Activated CD8-positive, alpha-beta memory T cell treated with anti-CD3 and anti-CD28 coated beads for 24 hours (primary cell): ENCODE data around the gene PGAM2.

ENCODE experiments used
- DNase-seq: peaks from one replicate; pipeline ENCODE4 v3.0.0-alpha.2; 2020

The PGAM2 gene

DNA sequence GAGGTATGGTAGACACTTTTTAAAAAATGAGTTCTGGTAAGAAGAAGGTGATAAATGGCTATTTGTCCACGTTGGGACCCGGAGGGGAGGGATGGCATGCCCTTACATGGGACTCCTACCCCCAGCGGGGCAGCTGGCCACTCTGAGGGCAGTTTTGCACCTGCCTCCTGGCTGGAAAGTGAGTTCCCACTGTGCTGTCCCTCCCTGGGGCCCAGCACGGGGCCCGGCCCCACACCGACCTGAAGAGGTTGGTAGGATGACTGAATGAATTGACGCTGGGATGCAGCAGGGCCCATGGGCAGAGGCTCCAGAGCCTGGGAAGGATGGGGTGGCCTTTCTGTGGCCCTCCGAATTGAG lies 38.2 kb upstream of the PGAM2 start:
- DNase-seq = peak; percentile 61

DNA sequence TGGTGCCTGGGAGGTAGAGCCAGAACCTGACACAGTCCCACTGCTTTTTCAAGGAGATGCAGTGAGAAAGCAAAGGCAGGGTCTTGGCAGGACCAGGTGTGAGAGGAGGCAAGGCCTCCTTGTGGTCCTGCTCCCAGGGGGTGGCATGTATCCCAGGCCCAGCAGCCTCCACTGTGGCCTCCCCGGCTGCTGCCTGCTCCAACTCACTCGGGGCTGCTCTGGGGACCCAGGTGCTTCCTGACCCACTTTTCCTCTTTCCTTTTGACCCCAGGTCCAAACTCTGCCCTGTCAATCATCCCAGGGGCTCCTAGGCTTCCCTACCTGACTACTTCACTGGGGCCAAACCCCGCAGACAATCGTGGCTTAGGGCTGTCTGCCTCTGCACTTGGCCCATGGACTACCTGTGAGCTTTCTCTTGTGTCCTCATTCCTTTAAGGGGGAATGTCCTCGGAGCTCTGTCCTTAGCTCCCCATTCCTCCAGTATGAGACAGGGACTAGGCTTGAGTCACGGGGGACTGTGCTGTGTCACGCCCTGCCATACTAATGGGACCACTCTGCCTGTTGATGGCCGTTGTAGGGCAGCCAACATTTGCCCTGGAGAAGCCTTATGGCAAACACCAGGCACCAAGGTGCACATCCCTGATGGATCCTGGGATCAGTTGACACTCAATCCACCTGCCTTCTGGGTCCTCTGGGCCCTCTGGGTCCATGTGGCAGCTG lies 37.6 kb upstream of the PGAM2 start:
- DNase-seq = peak; percentile 56

DNA sequence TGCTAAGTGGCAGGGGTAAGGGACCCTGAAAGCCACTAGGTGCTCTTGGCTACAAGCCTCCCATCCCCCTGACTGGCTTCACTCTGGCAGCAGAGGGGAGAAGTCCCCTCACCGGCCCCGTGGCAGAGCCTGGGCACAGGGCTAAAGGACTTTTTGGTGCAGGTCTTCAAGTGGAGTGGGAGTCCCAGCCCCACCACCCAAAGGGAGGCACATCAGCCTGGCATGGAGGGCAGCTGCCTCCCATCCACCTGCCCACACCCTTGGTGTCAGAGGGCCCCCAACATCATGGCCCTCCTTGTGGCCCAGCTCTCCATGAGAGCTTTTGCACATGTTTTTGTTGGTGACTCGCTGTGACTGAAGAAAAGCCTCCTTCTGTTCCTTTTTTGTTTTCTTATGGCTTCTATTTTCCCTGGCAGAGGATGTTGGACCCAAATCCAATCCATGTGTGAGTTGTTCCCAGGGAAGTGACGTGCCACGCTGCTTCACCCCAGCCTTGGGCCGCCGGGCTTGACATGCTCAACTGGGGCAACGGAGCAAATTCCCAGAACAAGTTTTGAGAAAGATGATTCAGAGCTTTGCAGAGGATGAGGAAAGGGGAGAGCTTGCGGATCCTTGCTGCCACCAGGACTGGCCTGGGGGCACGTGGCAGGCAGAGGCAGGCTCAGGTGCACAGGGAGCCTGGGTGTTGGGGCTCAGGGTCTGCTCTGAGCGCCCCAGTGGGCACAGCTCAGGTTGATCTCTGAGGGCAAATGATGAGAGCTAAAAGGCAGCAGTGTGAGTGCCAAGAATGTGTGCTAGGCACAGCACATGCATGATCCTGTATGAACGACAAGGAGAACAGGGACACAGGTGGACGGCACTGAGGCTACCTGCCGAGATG lies 36.8 kb upstream of the PGAM2 start:
- DNase-seq = no peak

DNA sequence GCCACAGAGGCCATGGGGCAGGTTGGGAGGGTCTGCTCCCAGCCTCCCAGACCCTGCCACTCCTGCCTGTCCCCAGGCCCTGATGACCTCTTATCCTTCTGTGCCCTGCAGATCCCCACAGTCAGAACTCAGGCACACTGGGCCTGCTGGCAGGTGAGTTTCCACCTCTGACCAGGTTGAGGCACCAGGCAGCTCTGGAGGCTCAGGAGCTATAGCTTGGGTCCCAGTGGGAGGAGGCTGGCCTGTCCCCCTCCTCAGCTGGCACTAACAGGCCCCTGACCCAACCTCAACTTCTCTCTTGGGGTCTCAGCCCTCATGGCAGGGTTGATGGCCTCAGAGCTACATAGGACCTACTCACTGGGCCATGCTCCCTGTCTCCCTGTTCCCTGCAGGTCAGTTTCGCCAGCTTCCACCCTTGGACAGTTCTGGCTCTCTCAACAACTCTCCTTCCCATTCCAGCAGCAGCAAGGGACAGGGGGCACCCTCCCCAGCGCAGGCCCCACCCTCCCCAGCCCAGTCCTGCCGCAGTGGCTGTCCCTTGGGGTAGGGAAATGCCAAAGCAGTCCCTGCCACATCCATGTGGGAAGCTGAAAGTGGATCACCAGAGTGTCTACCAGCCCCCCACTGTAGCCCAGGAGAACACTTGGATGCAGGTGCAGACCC lies 36.1 kb upstream of the PGAM2 start:
- no peak for DNase-seq

DNA sequence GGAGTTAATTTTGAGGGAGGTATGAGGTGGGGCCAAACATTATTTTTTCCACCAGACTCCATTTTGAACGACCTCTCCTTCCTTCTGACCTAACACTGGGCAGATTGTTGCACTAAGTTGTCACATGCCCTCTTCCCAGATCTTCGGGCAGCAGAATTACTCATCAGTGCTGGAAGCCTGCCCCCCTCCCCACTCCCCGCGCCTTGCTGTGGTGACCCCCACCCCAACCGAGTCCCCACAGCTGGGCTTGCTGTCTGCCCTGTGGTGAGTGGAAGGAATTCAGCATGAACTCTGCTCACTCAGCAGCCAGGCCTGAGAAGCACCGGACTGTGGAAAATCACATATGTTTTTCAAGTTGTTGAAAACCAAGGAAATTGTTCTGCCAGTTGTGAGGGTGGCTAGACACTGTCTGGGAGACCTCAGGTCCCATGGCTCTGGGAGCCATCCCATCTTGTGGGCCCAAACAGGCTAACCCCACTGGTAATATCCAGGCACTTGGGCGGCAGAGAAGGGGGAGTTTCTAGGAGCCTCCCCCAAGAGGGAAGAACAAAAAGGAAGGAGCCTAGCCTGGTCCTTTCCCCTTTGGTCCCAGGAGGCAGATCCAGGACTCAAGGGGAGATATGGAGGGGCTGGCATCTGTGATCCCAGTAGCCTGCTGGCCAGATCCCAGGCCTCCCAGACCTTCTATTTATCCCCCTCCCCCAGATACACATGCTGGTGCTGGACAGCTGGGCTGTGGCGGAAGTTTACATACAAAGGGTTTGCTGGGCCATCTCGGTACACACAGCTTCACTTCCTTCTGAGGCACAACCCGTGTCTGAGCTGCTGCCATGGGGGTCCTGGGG lies 35.3 kb upstream of the PGAM2 start:
- DNase-seq = no peak

DNA sequence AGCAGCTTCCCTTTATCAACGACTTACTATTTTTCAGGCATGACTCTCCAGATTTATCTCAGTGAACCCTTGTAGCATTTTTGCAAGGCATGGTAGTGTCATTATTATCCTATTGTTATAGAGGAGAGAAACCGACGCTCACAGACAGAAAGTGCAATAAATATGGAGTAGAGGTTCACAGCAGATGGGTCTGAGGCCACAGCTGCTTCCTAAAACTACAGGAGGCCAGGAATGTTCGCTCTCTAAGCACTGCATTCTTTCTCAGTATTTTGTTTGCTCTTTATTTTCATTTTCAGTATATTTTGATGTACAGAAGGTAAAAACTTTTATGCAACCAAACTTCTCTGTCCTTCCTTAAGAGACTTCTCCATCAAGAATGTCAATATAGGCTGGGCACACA lies 34.3 kb upstream of the PGAM2 start:
- no peak for DNase-seq

DNA sequence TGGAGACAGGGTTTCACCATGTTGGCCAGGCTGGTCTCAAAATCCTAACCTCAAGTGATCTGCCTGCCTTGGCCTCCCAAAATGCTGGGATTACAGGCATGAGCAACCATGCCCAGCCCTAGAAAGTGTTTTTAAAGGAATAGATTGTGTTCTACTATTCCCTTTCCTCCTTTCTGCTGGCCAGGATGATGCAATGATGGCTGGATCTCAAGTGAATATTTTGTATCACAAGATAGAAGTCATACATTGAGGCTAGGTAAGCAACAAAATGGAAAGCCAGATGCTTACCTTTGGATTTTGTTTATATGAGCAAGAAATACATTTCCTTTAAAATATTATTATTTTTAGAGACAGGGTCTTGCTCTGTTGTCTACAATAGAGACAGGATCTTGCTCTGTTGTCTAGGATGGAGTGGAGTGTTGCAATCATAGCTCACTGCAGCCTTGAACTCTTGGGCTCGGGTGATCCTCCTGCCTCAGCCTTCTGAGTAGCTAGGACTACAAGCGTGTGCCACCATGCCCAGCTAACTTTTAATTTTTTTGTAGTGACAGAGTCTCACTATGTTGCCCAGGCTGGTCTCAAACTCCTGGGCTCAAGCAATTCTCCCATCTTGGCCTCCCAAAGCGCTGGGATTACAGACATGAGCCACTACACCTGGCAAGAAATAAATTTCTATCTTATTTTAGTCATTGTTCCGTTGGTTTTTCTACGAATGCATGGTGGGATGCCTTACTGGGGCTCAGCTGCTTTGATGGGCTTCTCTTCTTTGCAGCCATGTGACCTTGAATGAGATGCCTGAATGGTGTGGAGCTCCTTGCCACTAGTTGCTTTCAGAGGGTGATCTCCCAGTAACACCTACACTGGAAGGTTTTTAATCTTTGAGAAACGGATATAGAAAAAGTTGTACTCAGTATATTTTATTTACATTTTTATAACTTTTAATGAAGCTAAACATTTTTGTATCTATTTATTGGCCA lies 33.0 kb upstream of the PGAM2 start:
- DNase-seq = no peak

DNA sequence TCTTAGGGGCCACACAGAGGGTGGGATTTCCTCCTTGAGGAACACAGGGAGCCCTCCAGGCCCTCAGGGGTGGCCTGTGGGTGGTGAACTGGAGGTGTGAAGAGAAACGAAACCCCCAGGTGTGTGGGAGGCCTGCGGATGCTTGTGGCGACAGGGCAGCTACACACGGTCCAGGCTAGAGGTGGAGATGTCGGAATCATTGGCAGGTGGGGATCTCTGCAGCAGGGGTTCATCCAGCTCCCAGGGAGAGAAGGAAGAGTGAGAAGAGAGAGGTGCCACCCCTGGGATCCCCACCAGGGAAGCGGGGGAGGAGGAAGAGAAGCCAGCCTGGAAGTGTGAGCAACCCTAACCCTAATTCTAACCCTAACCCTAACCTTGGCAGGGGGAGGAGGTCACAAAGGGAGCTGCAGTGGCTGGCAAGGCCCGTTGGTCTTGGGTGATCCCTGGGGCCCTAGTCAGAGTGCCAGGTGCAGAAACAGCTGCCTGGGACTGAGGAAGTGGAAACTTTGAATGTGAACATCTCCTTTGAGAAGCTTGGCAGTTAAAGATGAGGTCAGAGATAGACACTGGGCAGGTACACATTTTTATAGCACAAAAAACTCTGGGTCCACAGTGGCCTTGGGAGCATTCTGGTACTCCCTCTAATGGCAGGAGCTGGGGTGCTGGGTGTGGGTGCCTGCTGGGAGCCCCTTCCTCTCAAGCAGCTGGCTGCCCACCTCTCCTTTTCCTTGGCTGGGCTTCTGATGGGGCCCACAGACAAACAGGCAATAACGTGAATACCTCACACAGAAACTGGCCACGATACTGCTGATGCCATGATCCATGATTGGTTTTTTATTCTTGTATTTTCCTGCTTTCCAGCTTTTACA lies 31.9 kb upstream of the PGAM2 start:
- no peak for DNase-seq

DNA sequence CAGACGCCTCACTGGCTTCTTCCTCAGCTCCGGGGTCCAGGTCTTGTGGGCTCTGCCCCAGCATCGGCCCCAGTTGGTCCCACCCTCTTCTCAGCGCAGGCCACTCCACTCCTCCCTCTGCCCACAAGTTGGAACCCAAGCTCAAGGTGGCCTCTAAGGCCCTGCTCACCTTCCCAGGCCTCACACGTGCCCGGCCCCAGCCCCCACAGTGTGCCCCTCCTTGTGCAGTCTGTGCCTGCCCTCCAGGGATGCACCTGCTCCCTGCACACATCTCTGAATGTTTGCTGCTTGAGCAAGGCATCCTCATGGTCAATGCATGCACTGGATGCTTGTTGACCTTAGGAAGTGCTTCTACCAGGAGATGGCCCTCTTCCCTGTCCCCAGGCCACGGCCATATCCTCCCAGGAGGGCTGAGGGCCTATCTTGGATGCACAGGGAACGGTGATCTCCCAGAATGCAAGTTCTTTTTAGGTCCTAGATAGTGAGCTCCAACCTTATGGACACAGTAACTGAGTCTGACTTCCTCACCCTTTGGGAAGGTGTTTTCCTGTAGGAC lies 31.0 kb upstream of the PGAM2 start:
- DNase-seq = no peak

DNA sequence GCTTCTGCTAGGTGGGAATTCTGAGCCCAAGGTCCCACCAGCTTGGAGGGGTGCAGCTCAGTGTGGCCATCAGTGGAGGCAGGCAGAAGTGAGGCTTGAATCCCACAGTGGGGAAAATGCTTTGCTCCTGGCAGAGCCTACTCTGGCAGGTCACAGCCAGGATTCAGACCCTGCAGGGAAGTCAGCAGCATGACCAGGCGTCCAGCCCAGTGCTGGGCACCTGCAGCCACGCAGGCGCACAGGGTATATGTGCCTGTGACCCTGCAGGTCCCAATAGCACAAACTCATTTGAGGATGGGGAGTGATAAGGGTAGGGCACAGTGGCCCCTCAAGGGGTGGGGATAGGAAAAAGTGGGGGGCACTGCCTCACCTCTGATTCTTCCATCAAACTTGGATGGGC lies 30.4 kb upstream of the PGAM2 start:
- DNase-seq = no peak

DNA sequence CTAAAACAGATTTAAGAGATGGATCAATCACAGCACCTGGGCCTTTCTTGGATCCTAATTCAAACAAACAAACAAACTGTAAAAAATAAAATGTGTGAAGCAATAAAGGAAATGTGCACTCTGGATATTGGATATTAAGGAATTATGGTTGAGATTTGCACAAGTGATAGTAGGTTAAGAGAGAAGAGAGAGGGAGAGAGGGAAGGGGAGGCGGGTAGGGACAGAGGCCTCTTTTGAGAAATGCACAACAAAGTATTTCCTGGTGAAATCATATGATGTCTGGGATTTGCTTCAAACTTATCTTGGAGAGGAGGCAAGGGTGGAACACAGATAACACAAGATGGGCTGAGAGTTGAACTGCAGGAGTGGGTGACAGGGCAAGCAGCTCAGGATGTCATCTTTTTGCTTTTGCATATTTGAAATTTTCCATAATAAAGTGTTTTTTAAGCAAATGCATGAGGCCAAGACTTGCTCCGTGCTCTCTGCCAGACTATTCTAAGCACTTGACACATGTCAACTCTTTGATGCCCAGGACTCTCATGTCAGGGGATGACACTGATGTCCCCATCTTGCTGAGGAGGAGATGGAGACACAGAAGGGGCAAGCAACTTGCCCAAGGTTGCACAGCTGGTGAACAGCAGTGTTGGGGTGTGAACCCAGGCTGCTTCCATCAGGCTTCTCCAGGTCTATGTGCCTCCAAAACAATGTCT lies 29.7 kb upstream of the PGAM2 start:
- no peak for DNase-seq

DNA sequence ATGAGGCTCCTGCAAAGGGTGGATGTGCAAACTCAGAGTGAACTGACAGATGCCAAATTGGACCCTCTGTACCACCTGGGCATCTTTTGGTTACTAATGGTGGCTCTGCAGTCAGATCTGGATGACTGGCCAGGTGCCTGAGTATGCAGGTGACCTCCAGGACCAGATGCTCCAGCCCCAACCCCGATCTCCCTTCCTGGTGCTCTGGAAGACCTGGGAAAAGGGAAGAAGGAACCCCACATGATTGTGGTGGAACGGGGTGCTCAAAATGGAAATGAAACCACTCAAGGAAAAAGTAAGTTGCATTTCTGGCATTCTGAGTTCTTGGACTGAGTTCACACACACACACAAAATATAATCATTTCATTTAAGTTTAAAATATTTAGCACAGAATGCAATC lies 29.0 kb upstream of the PGAM2 start:
- DNase-seq = no peak

DNA sequence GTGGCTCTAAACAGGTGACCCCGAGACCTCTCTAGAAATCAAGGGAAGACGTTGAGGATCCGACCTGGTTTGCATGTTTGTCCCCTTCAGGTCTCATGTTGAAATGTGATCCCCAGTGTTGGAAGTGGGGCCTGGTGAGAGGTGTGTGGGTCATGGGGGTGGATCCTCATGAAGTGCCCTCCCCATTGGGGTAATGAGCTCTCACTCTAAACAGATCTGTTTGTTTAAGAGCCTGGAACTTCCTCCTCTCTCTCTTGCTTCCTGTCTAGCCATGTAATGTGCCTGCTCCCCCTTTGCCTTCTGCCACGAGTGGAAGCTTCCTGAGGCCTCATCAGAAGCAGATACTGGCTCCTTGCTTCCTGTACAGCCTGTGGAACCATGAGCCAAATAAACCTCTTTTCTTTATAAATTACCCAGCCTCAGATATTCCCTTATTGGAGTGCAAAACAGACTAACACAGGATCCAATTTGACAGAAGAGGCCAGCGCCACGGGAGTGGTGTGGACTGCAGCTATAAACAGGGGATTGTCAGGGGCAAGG lies 27.8 kb upstream of the PGAM2 start:
- no peak for DNase-seq

DNA sequence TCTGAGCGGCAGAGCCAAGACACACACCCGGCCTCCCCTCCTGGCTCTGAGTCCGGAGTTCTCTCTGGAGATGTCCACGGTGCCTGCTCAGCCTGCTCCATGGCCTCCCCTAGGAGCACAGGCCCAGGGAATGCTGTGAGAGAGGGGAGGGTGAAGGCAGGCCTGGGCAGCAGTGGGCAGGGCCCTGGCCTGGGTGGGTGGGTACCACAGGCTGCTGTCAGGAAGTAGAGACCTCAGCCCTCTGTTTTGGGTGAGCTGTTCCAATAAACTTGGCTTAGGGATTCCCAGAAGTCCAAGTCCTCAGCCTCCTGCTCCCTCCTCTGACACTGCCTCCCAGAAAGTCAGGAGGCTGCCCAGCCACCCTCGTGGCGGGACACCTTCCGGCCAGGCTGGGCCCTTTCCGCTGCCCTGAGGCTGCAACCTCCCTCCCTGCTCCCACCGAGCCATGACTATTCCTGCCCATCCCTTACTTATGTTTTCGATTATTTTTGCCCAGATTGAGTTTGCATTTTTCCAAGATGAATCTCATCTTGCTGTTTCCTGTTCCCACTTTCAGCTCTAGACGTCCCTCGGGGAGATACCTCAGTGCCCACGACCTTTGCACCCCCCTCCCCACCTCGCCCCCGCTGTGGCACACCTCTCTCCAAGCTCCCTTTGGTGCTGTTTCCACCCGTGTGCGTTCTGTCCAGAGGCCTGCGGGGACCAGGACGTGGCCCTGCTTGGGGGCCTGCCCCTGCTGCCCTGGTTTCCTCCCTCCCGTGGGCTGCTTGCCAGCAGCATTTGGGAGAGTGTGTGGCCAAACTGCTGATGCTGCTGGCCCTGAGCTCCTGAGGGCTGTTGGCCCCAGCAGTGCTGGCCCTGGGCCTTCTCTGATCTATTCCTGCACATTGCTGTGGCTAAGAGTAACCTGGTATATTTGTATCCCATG lies 22.8 kb upstream of the PGAM2 start:
- DNase-seq = no peak

DNA sequence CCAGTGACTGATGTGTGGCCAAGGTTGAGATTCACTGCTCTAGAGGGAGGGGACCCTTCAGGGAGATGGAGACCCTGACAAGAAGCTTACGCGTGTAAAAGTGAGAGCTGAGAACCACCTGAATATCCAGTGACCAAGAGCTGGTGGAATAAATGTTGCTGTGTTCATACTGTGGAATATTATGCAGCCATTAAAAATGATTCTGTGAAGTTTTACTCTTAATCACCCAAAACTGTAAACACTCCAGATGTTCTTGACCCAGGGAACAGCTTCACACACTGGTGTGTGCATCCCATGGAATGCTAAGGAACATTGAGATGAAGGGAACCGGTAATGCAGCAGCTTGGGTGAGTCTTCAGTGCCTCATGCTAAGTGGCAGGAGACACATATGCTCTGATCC lies 21.3 kb upstream of the PGAM2 start:
- no peak for DNase-seq

DNA sequence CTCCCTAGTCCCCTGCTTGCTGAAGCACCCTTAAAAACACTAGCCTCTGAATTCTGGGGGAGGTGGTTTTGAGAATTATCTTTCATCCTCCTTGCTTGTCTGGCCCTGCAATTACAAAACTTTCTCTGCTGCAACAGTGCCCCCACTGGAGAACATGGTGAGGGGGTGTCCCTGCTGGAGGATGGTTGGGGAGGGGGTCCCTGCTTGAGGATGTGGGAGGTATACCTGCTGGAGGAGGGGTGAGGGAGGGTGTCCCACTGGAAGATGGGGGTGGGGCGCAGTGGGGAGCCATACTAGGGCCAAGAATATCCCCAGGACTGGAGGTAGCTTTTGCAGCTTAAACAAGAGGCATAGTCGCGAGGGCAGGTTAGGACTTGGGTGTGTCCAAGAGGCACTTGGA lies 20.2 kb upstream of the PGAM2 start:
- no peak for DNase-seq

DNA sequence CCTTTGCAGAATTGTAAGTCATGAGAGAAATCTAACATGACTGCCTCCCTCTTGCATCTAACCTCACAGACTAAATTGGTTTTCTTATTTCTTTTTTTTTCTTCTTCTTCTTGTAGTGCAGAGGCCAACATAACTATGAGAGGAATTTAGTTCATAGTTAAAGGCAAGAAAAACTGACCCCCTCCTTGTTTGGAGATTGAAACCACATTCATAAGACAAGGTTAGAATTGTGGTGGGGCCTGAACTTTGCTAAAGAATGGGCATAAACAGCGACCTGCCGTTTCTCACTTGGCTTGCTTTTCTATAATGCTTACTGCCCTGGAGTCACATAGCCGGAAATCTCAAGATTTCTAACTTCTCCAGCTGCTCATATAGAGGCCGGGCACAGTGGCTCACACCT lies 19.3 kb upstream of the PGAM2 start:
- no peak for DNase-seq

DNA sequence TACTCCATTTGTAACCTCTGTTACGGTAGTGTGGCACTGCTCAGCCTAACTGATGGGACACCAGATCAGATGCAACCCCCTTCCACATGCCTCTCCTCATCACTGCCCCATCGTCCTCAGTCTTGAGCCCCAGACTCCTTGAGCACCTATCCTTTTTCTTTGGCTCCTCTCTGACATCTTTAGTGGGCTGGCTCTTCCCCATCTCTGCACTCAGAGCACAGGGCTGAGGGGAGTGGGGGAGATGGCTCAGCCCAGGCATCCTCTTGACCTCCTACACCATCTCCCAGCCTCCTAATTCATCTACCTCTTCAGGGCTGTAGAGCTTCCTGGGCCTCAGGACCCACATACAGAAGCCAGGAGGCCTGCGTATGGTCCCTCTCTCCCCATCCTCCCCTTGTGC lies 18.4 kb upstream of the PGAM2 start:
- DNase-seq = no peak
